HK-2 (cell line): ENCODE measurements around the gene UBE3A.

Experiments used
- DNase-seq: peaks from one replicate; pipeline ENCODE4 v3.0.0-alpha.2; 2018; ENCODE audit not compliant: unreplicated experiment

UBE3A gene

GRCh38 chr15:25403771-25404170 is 35.1 kb downstream of the UBE3A start:
- DNase-seq: no peak

- no peak for DNase-seq
Measured at GRCh38 chr15:25402342-25402741, 36.5 kb downstream of the UBE3A start.

DNA sequence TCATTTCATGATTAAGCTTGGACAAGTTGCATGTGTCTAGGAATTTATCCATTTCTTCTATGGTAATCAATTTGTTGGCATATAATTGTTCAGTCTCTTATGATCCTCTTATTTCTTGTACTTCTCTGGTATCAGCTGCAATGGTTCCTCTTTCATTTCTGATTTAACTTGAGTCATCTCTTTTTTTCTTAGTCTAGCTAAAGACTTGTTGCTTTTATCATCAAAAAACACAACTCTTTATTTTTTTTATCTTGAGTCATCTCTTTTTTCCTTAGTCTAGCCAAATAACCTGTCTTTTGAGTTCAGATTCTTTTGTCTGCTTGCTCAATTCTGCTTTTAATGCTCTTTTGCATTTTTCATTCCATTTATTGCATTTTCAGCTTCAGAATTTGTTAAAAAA is 37.3 kb downstream of the UBE3A start:
- no peak for DNase-seq

- no peak for DNase-seq
Measured at GRCh38 chr15:25397100-25397499, 41.7 kb downstream of the UBE3A start.

DNA sequence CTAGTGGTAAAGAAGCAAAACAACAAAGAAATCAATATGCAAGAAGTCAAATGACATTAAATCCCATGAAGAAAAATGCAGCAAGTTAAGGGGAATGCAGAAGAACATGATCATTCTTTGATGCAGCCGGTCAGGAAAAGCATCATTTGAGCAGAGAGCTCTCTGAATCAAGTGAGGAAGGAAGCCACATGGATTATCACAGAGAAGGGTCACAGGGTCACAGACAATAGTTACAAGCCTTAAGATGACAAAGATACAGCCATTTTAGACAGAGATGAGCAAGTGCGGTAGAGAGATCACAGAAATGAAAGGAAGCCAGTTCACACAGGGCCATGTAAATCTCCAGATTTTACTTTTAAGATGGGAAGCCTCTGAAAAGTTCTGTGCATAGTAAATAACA is 43.9 kb downstream of the UBE3A start:
- DNase-seq: no peak

DNA sequence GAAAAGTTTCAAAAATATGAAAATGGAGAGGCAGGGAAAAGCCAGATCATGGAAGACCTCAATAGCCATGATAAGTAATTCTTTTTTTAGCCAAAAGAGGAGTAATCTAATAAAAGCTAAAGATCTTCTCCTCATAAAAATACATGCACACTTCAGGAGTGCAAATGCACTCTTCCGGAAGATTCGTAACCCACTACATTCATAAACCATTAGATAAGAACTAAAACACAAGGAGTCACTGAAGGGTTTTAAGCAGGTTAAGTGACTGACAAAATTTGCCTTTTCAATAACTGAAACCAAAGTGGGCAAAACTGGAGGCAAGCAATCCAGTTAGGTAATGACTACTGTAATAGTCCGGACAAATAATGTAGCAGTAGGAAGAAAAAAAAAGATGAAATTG is 46.0 kb downstream of the UBE3A start:
- DNase-seq: no peak

GRCh38 chr15:25391971-25392721 is 46.7 kb downstream of the UBE3A start:
- no peak for DNase-seq

DNA sequence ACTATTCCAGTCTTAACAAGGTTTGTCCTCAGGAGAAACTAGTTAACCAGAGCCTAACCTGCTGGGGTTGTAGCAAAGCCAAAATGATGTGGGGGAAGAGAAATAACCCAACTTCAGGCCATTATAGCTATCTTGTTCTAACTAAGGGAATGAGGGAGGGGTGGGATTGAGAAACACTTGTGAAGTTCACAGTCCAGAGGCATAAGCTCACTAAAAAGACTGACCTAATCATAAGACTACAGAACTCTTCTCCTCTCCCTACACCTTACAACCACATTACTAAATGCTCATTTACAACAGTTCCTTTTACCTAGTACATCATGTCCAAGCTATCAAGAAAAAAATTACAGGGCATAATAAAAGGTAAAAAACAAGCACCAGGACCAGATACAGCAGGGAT is 52.8 kb downstream of the UBE3A start:
- DNase-seq: no peak

DNA sequence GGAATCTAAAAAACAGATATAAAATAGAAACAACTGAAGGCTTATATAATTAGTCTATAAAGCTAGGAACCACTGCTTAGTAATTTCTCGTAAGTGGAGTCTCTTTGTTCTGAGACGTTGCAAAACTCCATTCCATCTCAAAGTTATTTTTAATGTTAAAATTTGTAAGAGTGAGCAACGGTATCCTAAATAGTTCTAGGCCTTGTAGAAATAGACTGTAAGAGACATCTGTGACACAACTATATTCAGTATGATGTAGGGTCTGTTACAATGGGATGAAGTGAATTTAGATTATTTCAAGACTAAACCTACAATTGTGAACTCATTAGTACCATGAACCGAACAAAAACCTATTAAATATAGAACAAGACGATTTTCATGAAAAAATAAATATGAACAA is 57.2 kb downstream of the UBE3A start:
- no peak for DNase-seq

- no peak for DNase-seq
Measured at GRCh38 chr15:25378501-25378901, 60.3 kb downstream of the UBE3A start.

GRCh38 chr15:25375557-25375956 is 63.3 kb downstream of the UBE3A start:
- DNase-seq: no peak

DNA sequence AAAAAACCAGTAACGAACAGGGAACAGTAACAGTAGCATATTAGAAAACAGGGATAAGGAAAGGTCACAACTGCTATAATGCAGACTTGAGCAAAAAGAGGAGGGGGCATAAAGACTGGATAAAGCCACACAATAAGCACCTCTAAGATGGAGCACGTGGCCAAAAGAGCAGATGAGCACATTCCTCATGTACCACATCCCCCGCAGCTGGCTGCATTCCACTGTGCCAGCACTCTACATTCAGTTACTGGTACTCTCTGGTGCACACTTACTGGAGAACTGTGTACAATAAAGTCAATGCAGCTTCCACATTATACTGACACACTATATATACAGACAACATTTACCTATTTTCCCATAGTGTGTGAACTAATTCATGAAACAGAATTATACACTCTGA is 64.7 kb downstream of the UBE3A start:
- DNase-seq: no peak

GRCh38 chr15:25372298-25372697 is 66.5 kb downstream of the UBE3A start:
- no peak for DNase-seq

DNA sequence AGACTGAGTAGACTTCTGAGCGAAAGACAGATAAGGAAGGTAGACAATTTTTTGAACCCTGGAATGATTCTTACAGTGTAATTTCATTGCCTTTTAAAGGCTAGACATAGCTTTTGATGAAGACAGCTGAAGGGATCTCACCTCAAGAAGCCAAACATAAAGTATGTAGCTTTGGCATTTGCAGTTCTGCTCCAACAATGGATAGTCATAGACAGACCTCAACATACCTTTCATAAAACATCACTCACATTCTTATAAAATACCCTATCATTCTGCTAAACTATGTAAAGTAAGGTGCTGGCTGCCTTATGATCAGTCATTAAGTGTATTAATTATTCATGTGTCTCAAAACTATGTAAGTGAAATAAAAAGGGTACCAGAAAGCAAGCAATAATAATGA is 70.0 kb downstream of the UBE3A start:
- DNase-seq: no peak

DNA sequence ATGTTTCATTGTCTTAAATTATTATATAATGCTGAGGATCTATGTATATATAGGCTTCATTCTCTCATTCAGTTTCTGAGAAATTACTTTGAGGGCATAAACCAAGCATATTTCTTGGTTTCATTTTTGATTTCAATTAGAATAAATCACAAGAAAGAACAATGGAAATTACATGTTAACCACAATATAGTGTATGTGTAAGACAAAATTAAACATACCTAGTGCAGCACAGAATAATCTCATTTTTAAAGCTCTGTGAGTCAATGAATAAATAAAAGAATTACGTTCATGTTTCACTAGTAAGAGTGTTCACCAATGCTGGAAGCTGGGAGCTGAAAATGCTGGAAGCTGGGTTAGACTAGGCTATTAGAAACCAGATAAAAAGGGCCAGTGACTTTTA is 72.8 kb downstream of the UBE3A start:
- DNase-seq: no peak

- DNase-seq: no peak
Measured at GRCh38 chr15:25362545-25362944, 76.3 kb downstream of the UBE3A start.

DNA sequence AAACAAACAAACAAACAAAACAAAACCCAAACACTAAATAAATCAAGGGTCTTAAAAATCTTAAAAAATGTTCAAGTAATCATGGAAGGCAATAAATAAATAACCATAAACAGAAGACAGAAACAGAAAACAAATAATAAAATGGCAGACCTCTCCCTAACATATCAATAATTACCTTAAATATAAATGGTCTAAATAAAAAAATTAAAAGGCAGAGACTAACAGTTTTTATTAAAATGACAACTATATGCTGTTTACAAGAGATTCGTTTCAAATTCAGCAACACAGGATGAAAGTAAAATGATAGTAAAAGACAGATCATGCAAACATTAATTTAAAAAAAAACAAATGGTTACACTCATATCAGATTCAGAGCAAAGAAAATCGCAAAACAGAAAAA is 91.1 kb downstream of the UBE3A start:
- DNase-seq: no peak

DNA sequence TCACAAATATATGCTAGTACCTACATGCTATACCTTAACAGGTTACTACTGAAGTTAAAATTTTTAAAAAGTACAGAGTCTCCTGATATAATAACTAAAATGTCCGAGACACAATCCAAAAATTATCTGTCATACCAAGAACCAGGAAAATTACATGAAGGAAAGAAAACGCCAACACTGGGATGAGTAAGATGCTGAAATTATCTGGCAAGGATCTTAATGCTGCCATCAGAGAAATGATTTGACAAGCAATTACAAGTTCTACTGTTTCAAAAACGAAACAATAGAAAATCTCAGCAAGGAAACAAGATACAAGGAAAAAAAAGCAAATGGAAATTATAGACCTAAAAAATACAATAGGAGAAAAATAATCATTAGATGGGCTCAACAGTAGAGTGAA is 92.5 kb downstream of the UBE3A start:
- no peak for DNase-seq

- no peak for DNase-seq
Measured at GRCh38 chr15:25345943-25346342, 92.9 kb downstream of the UBE3A start.

DNA sequence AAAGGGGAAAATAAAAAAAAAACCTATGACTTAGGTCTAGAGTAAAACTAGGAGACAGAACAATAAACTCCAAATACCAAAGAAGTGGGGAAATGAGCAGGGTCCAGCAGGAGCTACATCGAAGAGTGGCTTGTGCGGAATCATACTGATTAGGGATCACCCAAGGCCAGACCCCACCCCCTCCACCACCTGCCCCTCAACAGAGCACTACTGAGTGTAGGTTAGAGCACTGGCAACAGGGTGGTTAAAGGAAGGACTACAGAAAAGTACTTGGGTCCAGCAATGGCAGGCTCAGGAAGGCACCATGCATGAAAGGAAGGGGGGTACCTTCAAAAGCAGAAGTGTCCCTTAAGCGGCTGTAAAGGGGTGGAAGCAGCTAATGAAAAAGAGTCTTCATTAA is 96.2 kb downstream of the UBE3A start:
- DNase-seq: no peak

DNA sequence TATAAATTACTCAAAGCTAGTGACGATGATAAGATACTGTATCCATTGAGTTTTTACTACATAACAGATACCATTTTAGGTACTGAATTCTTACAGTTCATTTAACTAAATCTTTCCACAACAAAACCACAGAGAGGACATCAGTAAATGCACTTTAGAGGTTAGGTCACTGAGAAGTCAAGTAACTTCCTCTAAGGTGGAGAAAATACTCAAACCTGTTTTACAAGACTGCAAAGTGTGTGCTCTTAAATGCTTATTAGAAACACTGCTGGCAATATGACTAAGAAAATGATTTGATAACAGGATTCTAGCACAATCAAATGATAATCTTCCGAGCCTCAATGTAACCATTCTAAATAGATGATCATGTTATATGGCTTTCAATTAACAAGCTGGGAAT is 99.4 kb downstream of the UBE3A start:
- no peak for DNase-seq

DNA sequence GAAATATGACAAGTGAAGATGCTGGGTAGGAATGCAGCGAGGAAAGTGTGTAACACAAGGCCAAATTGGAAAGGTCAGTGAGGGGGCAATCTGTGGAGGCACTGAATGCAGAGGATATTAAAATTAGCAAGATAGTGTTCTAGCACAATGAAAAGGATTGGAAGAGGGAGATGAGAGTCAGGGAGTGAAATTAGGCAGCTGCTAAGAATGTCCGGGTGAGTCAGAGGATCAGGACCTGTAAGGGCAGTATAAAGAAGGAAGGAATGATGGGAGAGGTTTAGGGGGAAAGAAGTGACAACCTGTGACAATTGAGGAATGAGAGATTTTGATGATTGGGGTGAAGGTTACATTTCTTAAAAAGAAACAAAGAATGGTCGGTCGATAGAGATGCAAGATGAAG is 103.5 kb downstream of the UBE3A start:
- no peak for DNase-seq

GRCh38 chr15:25333049-25333448 is 105.8 kb downstream of the UBE3A start:
- no peak for DNase-seq

DNA sequence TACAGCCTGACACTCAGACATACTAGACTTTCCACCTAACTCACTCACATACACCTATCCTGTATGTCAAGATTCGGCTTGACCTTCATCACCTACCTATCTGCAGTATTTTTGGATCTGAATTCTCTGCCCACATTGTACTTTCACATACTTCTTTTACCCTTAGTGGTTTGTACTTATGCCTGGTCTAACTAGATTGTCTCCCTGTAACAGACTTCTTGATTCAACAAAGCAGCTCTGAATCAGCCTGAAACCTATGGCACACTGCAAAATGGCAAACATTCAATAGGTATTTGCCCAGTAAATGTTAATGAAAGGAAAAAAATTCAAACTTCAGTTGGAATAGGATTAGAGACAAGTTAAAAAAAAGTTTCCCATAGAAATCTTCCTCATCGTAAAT is 106.5 kb downstream of the UBE3A start:
- DNase-seq: no peak
